IPS-20b (cell line): Measurements from ENCODE around the gene SSMEM1.
A peak's percentile ranks its signal among the peaks of the same experiment; 100 is the strongest.
"Not testable (repeated sequence)": the region's sequence is repeated elsewhere in the genome, so short reads cannot be mapped to it uniquely, and the experiment has no call there.

Experiments used
- H3K27ac ChIP-seq: one replicate; pipeline ENCODE4 v1.5.1; 2013; ENCODE audit warnings: low read length
- H3K27me3 ChIP-seq: 2 replicates; pipeline ENCODE4 v1.6.1; 2013; ENCODE audit warnings: mild to moderate bottlenecking, low read length, inconsistent platforms; ENCODE audit not compliant: insufficient read depth
- H3K36me3 ChIP-seq: 2 replicates; pipeline ENCODE4 v1.6.1; 2013; ENCODE audit warnings: low read depth, mild to moderate bottlenecking, inconsistent platforms, low read length, moderate library complexity; ENCODE audit not compliant: insufficient read depth
- H3K4me1 ChIP-seq: 2 replicates; pipeline ENCODE4 v1.6.1; 2013; ENCODE audit warnings: mild to moderate bottlenecking, control low read depth, inconsistent platforms, low read length, moderate library complexity; ENCODE audit not compliant: insufficient read depth
- H3K4me3 ChIP-seq: 2 replicates; pipeline ENCODE4 v1.5.1; 2013; ENCODE audit warnings: mild to moderate bottlenecking, low read length, inconsistent platforms
- H3K9ac ChIP-seq: 2 replicates; pipeline ENCODE4 v1.6.1; 2013; ENCODE audit warnings: low read depth, mild to moderate bottlenecking, inconsistent platforms, low read length, moderate library complexity
- H3K9me3 ChIP-seq: 2 replicates; pipeline ENCODE4 v1.6.1; 2013; ENCODE audit warnings: mild to moderate bottlenecking, low read depth, low read length, inconsistent platforms; ENCODE audit not compliant: insufficient read depth

Gene SSMEM1

GRCh38 chr7:130216750-130217149 is 9.1 kb downstream of the SSMEM1 start:
- no peak overlapping the region for H3K27ac ChIP-seq
- no peaks in the 10 kb centered on the region for H3K36me3 ChIP-seq
- H3K4me1 ChIP-seq = no peaks in the 10 kb centered on the region
- H3K9me3 ChIP-seq = no peaks in the 10 kb centered on the region
- no peaks in the 10 kb centered on the region for H3K27me3 ChIP-seq
- H3K4me3 ChIP-seq = no peak overlapping the region
- no peak overlapping the region for H3K9ac ChIP-seq

GRCh38 chr7:130218806-130219620 is 11.4 kb downstream of the SSMEM1 start:
- no peak overlapping the region for H3K9ac ChIP-seq
- no peaks in the 10 kb centered on the region for H3K9me3 ChIP-seq
- no peaks in the 10 kb centered on the region for H3K27me3 ChIP-seq
- no peaks in the 10 kb centered on the region for H3K36me3 ChIP-seq
- H3K27ac ChIP-seq = no peak overlapping the region
- H3K4me1 ChIP-seq = no peaks in the 10 kb centered on the region
- H3K4me3 ChIP-seq = no peak overlapping the region

- no peak overlapping the region for H3K9ac ChIP-seq
- H3K27me3 ChIP-seq = no peaks in the 10 kb centered on the region
- H3K9me3 ChIP-seq = no peaks in the 10 kb centered on the region
- H3K36me3 ChIP-seq = no peaks in the 10 kb centered on the region
- no peaks in the 10 kb centered on the region for H3K4me1 ChIP-seq
- H3K4me3 ChIP-seq = no peak overlapping the region
- no peak overlapping the region for H3K27ac ChIP-seq
Measured at GRCh38 chr7:130219871-130220270, 12.2 kb downstream of the SSMEM1 start.

GRCh38 chr7:130221746-130222145 is 14.1 kb downstream of the SSMEM1 start:
- H3K36me3 ChIP-seq = no peaks in the 10 kb centered on the region
- no peak overlapping the region for H3K9ac ChIP-seq
- H3K27me3 ChIP-seq = no peaks in the 10 kb centered on the region
- no peaks in the 10 kb centered on the region for H3K9me3 ChIP-seq
- H3K4me3 ChIP-seq = no peak overlapping the region
- H3K27ac ChIP-seq = no peak overlapping the region
- H3K4me1 ChIP-seq = no peaks in the 10 kb centered on the region

- H3K9ac ChIP-seq = no peak overlapping the region
- H3K27ac ChIP-seq = no peak overlapping the region
- peaks cover 5% of the 10 kb centered on the region; the same call in 1 of the 2 replicates for H3K4me1 ChIP-seq
- no peaks in the 10 kb centered on the region for H3K27me3 ChIP-seq
- no peaks in the 10 kb centered on the region for H3K9me3 ChIP-seq
- H3K4me3 ChIP-seq = no peak overlapping the region
- no peaks in the 10 kb centered on the region for H3K36me3 ChIP-seq
Measured at GRCh38 chr7:130223646-130224045, 16.0 kb downstream of the SSMEM1 start.

GRCh38 chr7:130224210-130224609 is 16.6 kb downstream of the SSMEM1 start:
- Histone ChIP-seq H3K4me3 (no peak overlapping the region), H3K27ac (no peak overlapping the region), H3K27me3 (no peaks in the 10 kb centered on the region), H3K9ac (no peak overlapping the region), H3K36me3 (no peaks in the 10 kb centered on the region), H3K4me1 (peaks cover 5% of the 10 kb centered on the region; the same call in 1 of the 2 replicates), H3K9me3 (no peaks in the 10 kb centered on the region)

GRCh38 chr7:130224923-130225322 is 17.3 kb downstream of the SSMEM1 start:
- not testable (repeated sequence) for H3K36me3 ChIP-seq, H3K27me3 ChIP-seq, H3K4me1 ChIP-seq, H3K9ac ChIP-seq, H3K27ac ChIP-seq, H3K9me3 ChIP-seq, H3K4me3 ChIP-seq

- H3K4me3 ChIP-seq = no peak overlapping the region
- no peak overlapping the region for H3K27ac ChIP-seq
- no peaks in the 10 kb centered on the region for H3K9me3 ChIP-seq
- H3K36me3 ChIP-seq = no peaks in the 10 kb centered on the region
- peaks cover 5% of the 10 kb centered on the region; the same call in 1 of the 2 replicates for H3K4me1 ChIP-seq
- no peaks in the 10 kb centered on the region for H3K27me3 ChIP-seq
- no peak overlapping the region for H3K9ac ChIP-seq
Measured at GRCh38 chr7:130226333-130226732, 18.7 kb downstream of the SSMEM1 start.

- Histone ChIP-seq H3K4me3 (peak overlapping the region; percentile 5; the same call in 1 of the 2 replicates), H3K9ac (no peak overlapping the region; the same call in 1 of the 2 replicates)
Measured at GRCh38 chr7:130227883-130228575, 20.4 kb downstream of the SSMEM1 start.

GRCh38 chr7:130228840-130229502 is 21.3 kb downstream of the SSMEM1 start:
- Histone ChIP-seq H3K9me3 (no peaks in the 10 kb centered on the region), H3K27me3 (no peaks in the 10 kb centered on the region), H3K4me3 (no peak overlapping the region), H3K9ac (no peak overlapping the region), H3K36me3 (no peaks in the 10 kb centered on the region), H3K4me1 (peaks cover 5% of the 10 kb centered on the region; the same call in 1 of the 2 replicates), H3K27ac (no peak overlapping the region)

More at GRCh38 chr7:130227883-130228575, 20.4 kb downstream of the SSMEM1 start:
- Histone ChIP-seq H3K27me3 (no peaks in the 10 kb centered on the region), H3K4me1 (peaks cover 5% of the 10 kb centered on the region; the same call in 1 of the 2 replicates), H3K9me3 (no peaks in the 10 kb centered on the region), H3K36me3 (no peaks in the 10 kb centered on the region), H3K27ac (no peak overlapping the region)

- H3K27ac ChIP-seq, H3K36me3 ChIP-seq, H3K4me3 ChIP-seq, H3K4me1 ChIP-seq, H3K9ac ChIP-seq, H3K9me3 ChIP-seq, H3K27me3 ChIP-seq: not testable (repeated sequence)
Measured at GRCh38 chr7:130229981-130230380, 22.3 kb downstream of the SSMEM1 start.
